ENCODE data around the gene AGBL5. TPM values are rescaled to one million over a fixed set of nuclear protein-coding genes. Genes with fewer than 3 reads are reported as not detected.

AGBL5 gene
- total and polyA plus RNA-seq, 2 of the 13 experiments (the other 11 are each of a cell fraction or from before 2014, with no cell fraction given), result 55.9 to 73.3 TPM

- TF ChIP-seq XRCC5 (optimal IDR thresholded peaks at IDR 0.05; ENCODE audit: low read length), result no peak
- no peak for TF ChIP-seq NPAS2 (CRISPR knock-in tag; IDR thresholded peaks at IDR 0.05; ENCODE audit: borderline replicate concordance)
- TF ChIP-seq, protein P1, sequence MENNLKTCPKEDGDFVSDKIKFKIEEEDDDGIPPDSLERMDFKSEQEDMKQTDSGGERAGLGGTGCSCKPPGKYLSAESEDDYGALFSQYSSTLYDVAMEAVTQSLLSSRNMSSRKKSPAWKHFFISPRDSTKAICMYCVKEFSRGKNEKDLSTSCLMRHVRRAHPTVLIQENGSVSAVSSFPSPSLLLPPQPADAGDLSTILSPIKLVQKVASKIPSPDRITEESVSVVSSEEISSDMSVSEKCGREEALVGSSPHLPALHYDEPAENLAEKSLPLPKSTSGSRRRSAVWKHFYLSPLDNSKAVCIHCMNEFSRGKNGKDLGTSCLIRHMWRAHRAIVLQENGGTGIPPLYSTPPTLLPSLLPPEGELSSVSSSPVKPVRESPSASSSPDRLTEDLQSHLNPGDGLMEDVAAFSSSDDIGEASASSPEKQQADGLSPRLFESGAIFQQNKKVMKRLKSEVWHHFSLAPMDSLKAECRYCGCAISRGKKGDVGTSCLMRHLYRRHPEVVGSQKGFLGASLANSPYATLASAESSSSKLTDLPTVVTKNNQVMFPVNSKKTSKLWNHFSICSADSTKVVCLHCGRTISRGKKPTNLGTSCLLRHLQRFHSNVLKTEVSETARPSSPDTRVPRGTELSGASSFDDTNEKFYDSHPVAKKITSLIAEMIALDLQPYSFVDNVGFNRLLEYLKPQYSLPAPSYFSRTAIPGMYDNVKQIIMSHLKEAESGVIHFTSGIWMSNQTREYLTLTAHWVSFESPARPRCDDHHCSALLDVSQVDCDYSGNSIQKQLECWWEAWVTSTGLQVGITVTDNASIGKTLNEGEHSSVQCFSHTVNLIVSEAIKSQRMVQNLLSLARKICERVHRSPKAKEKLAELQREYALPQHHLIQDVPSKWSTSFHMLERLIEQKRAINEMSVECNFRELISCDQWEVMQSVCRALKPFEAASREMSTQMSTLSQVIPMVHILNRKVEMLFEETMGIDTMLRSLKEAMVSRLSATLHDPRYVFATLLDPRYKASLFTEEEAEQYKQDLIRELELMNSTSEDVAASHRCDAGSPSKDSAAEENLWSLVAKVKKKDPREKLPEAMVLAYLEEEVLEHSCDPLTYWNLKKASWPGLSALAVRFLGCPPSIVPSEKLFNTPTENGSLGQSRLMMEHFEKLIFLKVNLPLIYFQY (CRISPR knock-in tag; IDR thresholded peaks at IDR 0.05; ENCODE audit: borderline replicate concordance), result no peak
- TF ChIP-seq TP53 (CRISPR knock-in tag; conservative IDR thresholded peaks at IDR 0.05), result no peak
- TF ChIP-seq KAT2B (IDR thresholded peaks at IDR 0.05; ENCODE audit: borderline replicate concordance, low read depth, low read length), result no peak
- no peak for TF ChIP-seq ZNF570 (CRISPR knock-in tag; IDR thresholded peaks at IDR 0.05; ENCODE audit: borderline replicate concordance)
- no peak for TF ChIP-seq ZNF18 (CRISPR knock-in tag; IDR thresholded peaks at IDR 0.05; ENCODE audit: insufficient replicate concordance)
Observed at GRCh38 chr2:27018142-27018541, 33.3 kb upstream of the AGBL5 start (continued).

DNA sequence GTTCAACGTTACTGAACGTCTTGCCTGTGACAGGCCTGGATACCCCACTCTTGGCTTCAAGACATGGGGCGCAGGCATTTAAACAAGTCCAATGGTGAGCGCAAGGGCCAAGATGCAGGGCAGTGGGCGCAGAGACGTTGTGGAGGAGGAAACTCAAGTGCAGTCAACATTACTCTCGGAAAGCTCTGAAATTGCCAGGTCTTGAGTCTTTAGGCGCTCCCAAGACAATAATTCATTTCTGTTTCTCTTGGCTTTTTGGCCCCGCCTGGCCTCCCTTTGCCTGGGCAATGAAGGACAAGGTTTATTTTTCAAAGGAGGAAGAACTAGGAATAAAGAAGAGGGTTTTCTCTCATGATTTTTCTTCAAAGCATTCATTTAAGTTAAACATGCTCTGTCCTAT lies 32.0 kb upstream of the AGBL5 start:
- in situ Hi-C loops (cut with HindIII; ENCODE audit: extremely low pct_ligation_motif_present, low pct_unique_long_range_greater_than_20kb), result loop anchor here (5.0 kb wide), 2 partner anchors 57 to 172 kb away; partner anchors contain the start of gene DPYSL5
- H3K36me3 ChIP-seq (replicated peaks in 1 of 2; ENCODE audit: control insufficient read depth in 1 of 2, insufficient read depth in 2 of 2, low read length in 2 of 2), result peaks cover 0 to 9% of the 10 kb centered on the region in 2 experiments; a peak in 1 of 5 replicates
- H3K9ac ChIP-seq (ENCODE audit: insufficient read depth, low read depth, low read length), result no peak overlapping the region
- H3K4me1 ChIP-seq (ENCODE audit: insufficient read depth, low read length), result peaks cover 50% of the 10 kb centered on the region
- no peak overlapping the region for H2AFZ ChIP-seq (ENCODE audit: low read length)
- ChIA-PET CTCF (ENCODE audit: low intra/inter-chr PET ratio, low total read pairs) (interaction anchor here (5.5 kb wide), 1 partner anchor 58 kb away, joined by 91 read pairs; no protein-coding TSS in a partner anchor), POLR2A (interaction anchor here (1.0 kb wide), 1 partner anchor 58 kb away, joined by 3 read pairs; no protein-coding TSS in a partner anchor)
- no peaks in the 10 kb centered on the region for H3K27me3 ChIP-seq (ENCODE audit: control insufficient read depth in 1 of 2, insufficient read depth in 2 of 2, low read length in 2 of 2)
- no peaks in the 10 kb centered on the region for H3K79me2 ChIP-seq (ENCODE audit: insufficient read depth, low read length)
- TF ChIP-seq ETV5 (CRISPR knock-in tag; IDR thresholded peaks at IDR 0.05; ENCODE audit: borderline replicate concordance) (no peak), ZNF512 (CRISPR knock-in tag; IDR thresholded peaks at IDR 0.05) (no peak), HMGA1 (CRISPR knock-in tag; conservative IDR thresholded peaks at IDR 0.05) (no peak), SUZ12 (IDR thresholded peaks at IDR 0.05; ENCODE audit: low read depth, low read length) (no peak)
- TF ChIP-seq, protein P2, sequence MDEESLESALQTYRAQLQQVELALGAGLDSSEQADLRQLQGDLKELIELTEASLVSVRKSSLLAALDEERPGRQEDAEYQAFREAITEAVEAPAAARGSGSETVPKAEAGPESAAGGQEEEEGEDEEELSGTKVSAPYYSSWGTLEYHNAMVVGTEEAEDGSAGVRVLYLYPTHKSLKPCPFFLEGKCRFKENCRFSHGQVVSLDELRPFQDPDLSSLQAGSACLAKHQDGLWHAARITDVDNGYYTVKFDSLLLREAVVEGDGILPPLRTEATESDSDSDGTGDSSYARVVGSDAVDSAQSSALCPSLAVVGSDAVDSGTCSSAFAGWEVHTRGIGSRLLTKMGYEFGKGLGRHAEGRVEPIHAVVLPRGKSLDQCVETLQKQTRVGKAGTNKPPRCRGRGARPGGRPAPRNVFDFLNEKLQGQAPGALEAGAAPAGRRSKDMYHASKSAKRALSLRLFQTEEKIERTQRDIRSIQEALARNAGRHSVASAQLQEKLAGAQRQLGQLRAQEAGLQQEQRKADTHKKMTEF (CRISPR knock-in tag; IDR thresholded peaks at IDR 0.05), result no peak
- BruUV-seq (replicated peaks), result no TSS peak
- intact Hi-C loops (cut with micrococcal nuclease; ENCODE audit: unreplicated experiment), result no loop called here
- H3K4me3 ChIP-seq (replicated peaks in 1 of 3; ENCODE audit: insufficient read depth in 1 of 3, low read depth in 2 of 3, low read length in 3 of 3), result no peak overlapping the region
- H4K20me1 ChIP-seq (ENCODE audit: insufficient read depth, low read length), result no peaks in the 10 kb centered on the region
- no peak for DNase-seq (ENCODE audit: low spot score)
- no peak for ATAC-seq
- no peaks in the 10 kb centered on the region for H3K9me3 ChIP-seq (ENCODE audit: low read length)
- WGBS (ENCODE audit: low lambda C conversion rate), result 91% methylated on average over 9 of the region's 9 CpGs
- FAIRE-seq, result no peak
- H3K4me2 ChIP-seq (ENCODE audit: low read depth, low read length), result no peak overlapping the region
- no peak overlapping the region for H3K27ac ChIP-seq (ENCODE audit: extremely low read length, insufficient read depth, low read length)

Data from HepG2 (cell line).